Skeletal muscle tissue (tissue), 4 donors: ENCODE measurements around the gene ANKS3. TPM values are rescaled to one million over a fixed set of nuclear protein-coding genes. Genes with fewer than 3 reads are reported as not detected.

Experiments
- H3K27ac ChIP-seq: one replicate; pipeline ENCODE4 v1.7.0; 2013; ENCODE audit warnings: mild to moderate bottlenecking, low read depth, low read length, inconsistent platforms
- H3K27me3 ChIP-seq, 3 donors: one replicate each; pipeline ENCODE4 v1.7.0; 2013; ENCODE audit warnings: low read length in 3 of 3; ENCODE audit not compliant: control insufficient read depth in 3 of 3, insufficient read depth in 3 of 3
- H3K36me3 ChIP-seq, 3 donors: one replicate each; pipeline ENCODE4 v1.7.0; 2013; ENCODE audit warnings: low read length in 3 of 3; ENCODE audit not compliant: control insufficient read depth in 3 of 3, insufficient read depth in 3 of 3
- H3K4me1 ChIP-seq, 3 donors: one replicate each; pipeline ENCODE4 v1.7.0; 2013; ENCODE audit warnings: low read length in 3 of 3, mild to moderate bottlenecking in 3 of 3; ENCODE audit not compliant: control insufficient read depth in 3 of 3, insufficient read depth in 3 of 3
- H3K4me3 ChIP-seq, 3 donors: one replicate each; pipeline ENCODE4 v1.7.0; 2013; ENCODE audit warnings: low read length in 3 of 3
- H3K9ac ChIP-seq, 3 donors: one replicate each; pipeline ENCODE4 v1.7.0; 2013; ENCODE audit warnings: low read length in 3 of 3, mild to moderate bottlenecking in 3 of 3, moderate library complexity in 2 of 3, low read depth in 1 of 3
- H3K9me3 ChIP-seq, 3 donors: one replicate each; pipeline ENCODE4 v1.7.0; 2013; ENCODE audit warnings: low read length in 3 of 3; ENCODE audit not compliant: control insufficient read depth in 3 of 3
- total RNA-seq: library from RNA; depleted of rRNA; stranded (reverse); fragments of >200 nt; gene quantifications from one replicate; pipeline ENCODE4 v1.2.3, GENCODE V29; 2014
- donor health status: Osteomylitis.

Gene ANKS3
- total RNA-seq, 1 donor from 2014 or later: 15.1 TPM

DNA sequence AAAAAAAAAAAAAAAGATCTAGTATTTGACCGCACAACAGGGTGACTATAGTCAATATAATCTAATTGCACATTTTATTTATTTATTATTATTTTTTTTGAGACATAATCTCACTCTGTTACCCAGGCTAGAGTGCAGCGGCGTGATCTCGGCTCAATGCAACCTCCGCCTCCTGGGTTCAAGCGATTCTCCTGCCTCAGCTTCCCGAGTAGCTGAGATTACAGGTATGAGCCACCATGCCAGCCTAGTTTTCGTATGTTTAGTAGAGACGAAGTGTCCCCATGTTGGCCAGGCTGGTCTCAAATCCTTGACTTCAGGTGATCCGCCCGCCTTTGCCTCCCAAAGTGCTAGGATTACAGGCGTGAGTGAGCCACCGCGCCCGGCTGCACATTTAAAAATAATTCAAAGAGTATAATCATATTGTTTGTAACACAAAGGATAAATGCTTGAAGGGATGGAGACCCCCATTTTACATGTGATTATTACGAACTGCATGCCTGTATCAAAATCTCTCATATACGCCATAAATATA, 794 bp downstream of the ANKS3 start:
- Histone ChIP-seq H3K27ac (peak overlapping the region; percentile 86), H3K27me3 (peaks cover 0 to 1% (median 0%) of the 10 kb centered on the region in 3 donors), H3K36me3 (peaks cover 14 to 23% (median 19%) of the 10 kb centered on the region in 3 donors), H3K9ac (peak overlapping the region; percentile 77 to 91 (median 86)), H3K9me3 (no peaks in the 10 kb centered on the region), H3K4me3 (peak overlapping the region; percentile 85 to 98 (median 95)), H3K4me1 (peaks cover 6 to 20% (median 8%) of the 10 kb centered on the region in 3 donors)

DNA sequence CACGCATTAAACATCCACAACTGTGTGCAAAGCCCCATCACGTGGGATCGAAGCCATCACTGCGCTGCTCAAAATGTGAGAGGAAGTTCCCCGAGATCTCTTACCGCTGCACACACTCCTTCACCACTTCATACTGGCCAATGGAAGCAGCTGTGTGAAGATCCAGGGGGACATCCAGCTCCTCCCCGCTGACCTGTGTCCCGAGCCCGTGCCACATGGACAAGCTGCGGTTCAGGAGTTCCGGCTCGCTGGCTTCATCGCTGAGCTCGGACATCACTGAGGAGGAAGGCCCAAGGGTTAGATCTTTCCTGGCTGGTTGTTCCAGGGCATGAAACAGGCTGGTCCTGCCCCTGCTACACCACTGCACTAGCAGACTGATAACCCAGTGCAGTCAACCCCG, 4.2 kb downstream of the ANKS3 start:
- Histone ChIP-seq H3K27ac (no peak overlapping the region), H3K9me3 (no peaks in the 10 kb centered on the region), H3K4me1 (peaks cover under 1 to 11% (median 3%) of the 10 kb centered on the region in 3 donors), H3K27me3 (no peaks in the 10 kb centered on the region), H3K4me3 (no peak overlapping the region), H3K36me3 (peaks cover 27 to 46% (median 43%) of the 10 kb centered on the region in 3 donors), H3K9ac (no peak overlapping the region)

DNA sequence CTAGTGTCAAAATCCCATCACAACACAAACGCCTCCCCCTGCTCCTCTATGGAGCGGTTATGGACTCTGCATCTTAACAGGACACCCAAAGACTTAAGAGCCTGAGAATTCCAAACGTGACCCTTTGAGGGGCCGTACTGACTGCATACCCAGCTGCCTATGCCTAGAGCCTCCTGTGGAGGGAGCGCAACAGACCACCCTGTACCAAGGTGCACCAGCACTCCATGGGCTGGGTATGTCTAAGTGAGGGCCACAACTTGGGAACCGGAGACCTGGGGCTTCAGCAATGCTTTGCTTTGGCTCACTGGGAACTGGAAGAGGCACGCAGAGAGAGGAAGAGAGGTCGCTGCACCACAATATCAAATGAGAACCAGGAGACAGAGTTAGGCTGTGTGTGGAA, 5.4 kb downstream of the ANKS3 start:
- H3K27me3 ChIP-seq: no peaks in the 10 kb centered on the region
- no peak overlapping the region for H3K4me3 ChIP-seq
- H3K4me1 ChIP-seq: peaks cover 0 to 3% (median under 1%) of the 10 kb centered on the region in 3 donors
- H3K9me3 ChIP-seq: no peaks in the 10 kb centered on the region
- H3K9ac ChIP-seq: no peak overlapping the region
- no peak overlapping the region for H3K27ac ChIP-seq
- peaks cover 27 to 51% (median 44%) of the 10 kb centered on the region in 3 donors for H3K36me3 ChIP-seq

DNA sequence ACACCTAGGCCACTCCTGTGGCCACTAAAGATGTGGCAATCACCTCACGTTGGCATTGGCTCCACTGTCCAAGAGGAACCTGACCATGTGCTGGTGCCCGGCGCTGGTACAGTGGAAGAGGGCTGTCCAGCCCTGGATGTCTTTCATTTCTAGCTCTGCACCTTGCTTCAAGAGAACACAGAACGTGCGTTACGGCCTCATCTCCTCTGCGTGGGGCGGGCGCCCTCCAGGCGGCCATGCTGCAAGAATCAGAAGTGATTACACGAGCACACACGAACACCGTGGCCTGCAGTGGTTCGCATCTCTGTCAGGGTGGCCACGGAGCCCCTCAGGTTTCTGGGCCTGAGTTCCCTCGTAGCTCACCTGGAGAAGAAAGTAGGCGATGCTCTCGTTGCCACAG, 7.5 kb downstream of the ANKS3 start:
- no peak overlapping the region for H3K4me3 ChIP-seq
- peaks cover 32 to 52% (median 50%) of the 10 kb centered on the region in 3 donors for H3K36me3 ChIP-seq
- no peaks in the 10 kb centered on the region for H3K27me3 ChIP-seq
- H3K4me1 ChIP-seq: no peaks in the 10 kb centered on the region
- no peak overlapping the region for H3K9ac ChIP-seq
- no peak overlapping the region for H3K27ac ChIP-seq
- no peaks in the 10 kb centered on the region for H3K9me3 ChIP-seq

DNA sequence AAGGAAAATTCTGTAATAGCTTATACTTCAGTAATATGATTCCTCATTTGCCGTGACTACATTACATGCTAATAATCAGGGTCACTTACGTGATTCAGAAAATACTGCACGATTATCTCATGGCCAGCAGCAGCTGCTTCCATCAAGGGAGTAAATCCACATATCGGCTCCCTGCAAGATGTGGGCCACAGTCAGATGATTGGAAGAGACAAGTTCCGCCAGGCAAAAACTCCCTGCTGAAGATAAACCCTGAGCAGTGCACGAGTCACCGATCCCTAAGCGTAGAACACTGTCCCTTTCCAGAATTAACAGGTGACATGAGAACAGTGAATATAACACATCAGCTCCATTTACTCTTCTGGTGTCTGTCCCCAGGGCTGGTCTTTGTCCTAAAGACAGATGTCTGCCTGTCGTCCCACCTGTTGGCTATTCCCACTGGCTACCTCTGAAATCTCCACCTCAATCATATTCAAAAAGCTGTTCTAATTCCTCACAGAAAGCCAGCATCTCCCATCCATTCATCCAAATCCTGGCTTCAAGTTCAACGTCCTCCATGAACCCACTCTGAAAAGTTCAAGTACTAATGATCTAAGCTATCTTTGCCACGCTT, 9.3 kb downstream of the ANKS3 start:
- no peak overlapping the region for H3K27ac ChIP-seq
- peaks cover 29 to 44% (median 43%) of the 10 kb centered on the region in 3 donors for H3K36me3 ChIP-seq
- H3K4me3 ChIP-seq: no peak overlapping the region
- no peaks in the 10 kb centered on the region for H3K27me3 ChIP-seq
- no peaks in the 10 kb centered on the region for H3K4me1 ChIP-seq
- H3K9ac ChIP-seq: no peak overlapping the region
- H3K9me3 ChIP-seq: no peaks in the 10 kb centered on the region

DNA sequence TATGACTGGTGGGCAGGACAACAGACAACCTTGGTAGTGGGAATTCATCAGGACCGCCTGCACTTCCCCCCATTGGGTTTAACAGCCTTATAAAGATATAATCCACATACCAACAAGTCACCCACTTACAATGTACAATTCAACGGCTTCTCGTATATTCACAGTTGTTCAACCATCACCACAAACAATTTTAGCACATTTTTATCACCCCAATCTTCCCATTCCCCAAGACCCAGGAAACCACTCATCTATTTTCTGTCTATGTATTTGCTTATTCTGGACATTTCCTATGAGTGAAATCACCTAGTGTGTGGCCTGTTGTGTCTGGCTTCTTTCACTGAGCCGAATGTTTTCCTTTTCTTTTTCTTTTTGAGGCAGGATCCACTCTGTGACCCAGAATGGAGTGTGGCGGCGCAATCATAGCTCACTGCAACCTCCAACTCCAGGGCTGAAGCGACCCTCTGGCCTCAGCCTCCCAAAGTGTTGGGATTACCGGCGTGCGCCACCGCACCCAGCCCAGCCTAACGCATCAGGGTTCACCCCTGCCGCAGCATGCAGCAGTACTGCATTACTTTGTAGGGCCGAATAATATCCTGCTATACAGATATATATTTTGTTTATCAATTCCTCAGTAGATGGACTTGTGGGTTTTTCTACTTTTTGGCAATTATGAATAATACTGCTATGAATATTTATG, 10.9 kb downstream of the ANKS3 start:
- peaks cover 22 to 38% (median 37%) of the 10 kb centered on the region in 3 donors for H3K36me3 ChIP-seq
- no peak overlapping the region for H3K4me3 ChIP-seq
- no peak overlapping the region for H3K27ac ChIP-seq

GRCh38 chr16:4718466-4718865, 15.6 kb downstream of the ANKS3 start:
- Histone ChIP-seq H3K27me3 (no peaks in the 10 kb centered on the region), H3K4me3 (no peak overlapping the region), H3K27ac (no peak overlapping the region), H3K9ac (no peak overlapping the region), H3K9me3 (no peaks in the 10 kb centered on the region), H3K4me1 (no peaks in the 10 kb centered on the region), H3K36me3 (peaks cover 20 to 21% (median 20%) of the 10 kb centered on the region in 3 donors)

More for the DNA sequence above, 10.9 kb downstream of the ANKS3 start:
- no peaks in the 10 kb centered on the region for H3K27me3 ChIP-seq
- H3K9ac ChIP-seq: no peak overlapping the region
- no peaks in the 10 kb centered on the region for H3K9me3 ChIP-seq
- no peaks in the 10 kb centered on the region for H3K4me1 ChIP-seq

- no peak overlapping the region for H3K27ac ChIP-seq
- no peaks in the 10 kb centered on the region for H3K9me3 ChIP-seq
- no peaks in the 10 kb centered on the region for H3K4me1 ChIP-seq
- H3K36me3 ChIP-seq: peaks cover 13 to 24% (median 21%) of the 10 kb centered on the region in 3 donors
- H3K9ac ChIP-seq: peak overlapping the region in 1 of 3 donors; percentile 25
- no peak overlapping the region for H3K4me3 ChIP-seq
- H3K27me3 ChIP-seq: no peaks in the 10 kb centered on the region
Observed at GRCh38 chr16:4714996-4715395, 19.1 kb downstream of the ANKS3 start.

DNA sequence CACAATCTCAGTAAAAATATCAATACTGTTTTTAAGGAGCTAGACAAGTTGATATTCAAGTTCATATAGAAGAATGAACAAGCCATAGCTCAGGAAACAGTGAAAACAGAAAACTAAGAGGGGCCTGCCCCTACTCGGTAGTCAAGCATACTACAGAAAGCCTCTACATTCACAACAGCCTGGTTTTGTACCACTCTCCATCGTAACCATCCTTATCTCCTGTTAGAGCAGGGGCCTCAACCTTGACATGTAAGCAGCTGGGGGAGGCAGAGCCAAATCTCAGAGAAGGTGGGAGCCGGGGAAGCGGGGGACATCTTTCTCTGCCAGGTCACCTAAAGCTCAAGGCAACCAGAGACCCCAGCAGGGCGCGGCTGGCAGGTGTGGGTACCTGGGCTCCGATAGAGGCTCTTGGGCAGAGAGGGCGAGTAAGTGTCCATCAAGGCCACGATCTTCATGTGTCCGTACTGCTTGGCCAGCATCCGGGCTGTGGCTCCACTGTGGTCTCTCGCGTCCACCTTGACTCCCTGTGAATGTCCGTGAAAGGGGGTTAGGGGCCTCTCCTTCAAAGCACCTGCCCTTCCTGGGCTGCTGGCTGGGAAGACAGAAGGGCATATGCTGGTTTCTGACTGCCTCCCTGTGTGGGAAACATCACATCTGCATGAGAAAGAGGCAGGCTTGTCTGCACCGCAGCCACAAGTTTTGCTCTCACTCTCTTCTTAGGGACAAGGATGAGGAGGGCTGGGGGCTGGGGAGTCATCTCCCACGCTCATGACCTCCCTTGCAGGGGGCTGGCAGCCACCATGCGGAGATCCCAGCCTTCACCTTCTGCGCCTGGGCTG, 20.2 kb downstream of the ANKS3 start:
- no peaks in the 10 kb centered on the region for H3K4me1 ChIP-seq

More for the DNA sequence above, 20.2 kb downstream of the ANKS3 start:
- no peaks in the 10 kb centered on the region for H3K9me3 ChIP-seq
- no peak overlapping the region for H3K9ac ChIP-seq
- H3K4me3 ChIP-seq: no peak overlapping the region
- no peak overlapping the region for H3K27ac ChIP-seq
- H3K36me3 ChIP-seq: peaks cover 11 to 21% (median 17%) of the 10 kb centered on the region in 3 donors
- no peaks in the 10 kb centered on the region for H3K27me3 ChIP-seq
